HEK293T (cell line): ENCODE results near the gene CHST12.

Source experiments
- ELF4 ChIP-seq: fragments of 450-650 bp; IDR thresholded peaks from 2 replicates; pipeline ENCODE4 v1.6.1; 2017; ENCODE audit warnings: antibody characterized with exemption
- FOXA1 ChIP-seq: fragments of 450-650 bp; IDR thresholded peaks from 2 replicates; pipeline ENCODE4 v1.6.1; 2016; ENCODE audit warnings: mild to moderate bottlenecking
- SUZ12 ChIP-seq: fragments of 450-650 bp; IDR thresholded peaks from 2 replicates; pipeline ENCODE4 v1.6.1; 2016; ENCODE audit warnings: mild to moderate bottlenecking
- ZNF384 ChIP-seq: fragments of 450-650 bp; IDR thresholded peaks from 2 replicates; pipeline ENCODE4 v1.6.1; 2016

- TF ChIP-seq ELF4, result no peak
- TF ChIP-seq SUZ12, result no peak
- no peak for TF ChIP-seq FOXA1
- TF ChIP-seq ZNF384, result no peak
Measured at GRCh38 chr7:2474813-2475677, 71.6 kb downstream of the CHST12 start.
